SK-N-SH treated with all-trans-retinoic acid at 6 μM for 48 hours (cell line): ENCODE measurements around the gene WDR38.
A peak's percentile ranks its signal among the peaks of the same experiment; 100 is the strongest.

Experiments
- ZFP3 ChIP-seq: fragments of 250-450 bp; sonication (Bioruptor Pico); IDR thresholded peaks from 2 replicates; pipeline ENCODE4 v1.5.0; 2020; ENCODE audit warnings: mild to moderate bottlenecking, moderate library complexity
- ZFP30 ChIP-seq: fragments of 450-650 bp; formaldehyde crosslinking; IDR thresholded peaks from 2 replicates; pipeline ENCODE4 v1.5.0; 2022; ENCODE audit warnings: mild to moderate bottlenecking, moderate library complexity
- ZNF70 ChIP-seq: fragments of 450-650 bp; formaldehyde crosslinking; IDR thresholded peaks from 2 replicates; pipeline ENCODE4 v1.5.0; 2020; ENCODE audit warnings: mild to moderate bottlenecking, moderate library complexity
- TF ChIP-seq, protein P1 (sequence below): fragments of 250-450 bp; sonication (Bioruptor Pico); IDR thresholded peaks from 2 replicates; pipeline ENCODE4 v1.5.1; 2021; ENCODE audit warnings: mild to moderate bottlenecking, moderate library complexity
- TF ChIP-seq, protein P2 (sequence below): fragments of 250-450 bp; sonication (Bioruptor Pico); IDR thresholded peaks from 2 replicates; pipeline ENCODE4 v1.8.0; 2020; ENCODE audit warnings: mild to moderate bottlenecking, moderate library complexity, borderline replicate concordance
- TF ChIP-seq, protein P3 (sequence below): fragments of 250-450 bp; sonication (Bioruptor Pico); IDR thresholded peaks from 2 replicates; pipeline ENCODE4 v1.5.1; 2020; ENCODE audit warnings: low read depth, mild to moderate bottlenecking, moderate library complexity

DNA sequence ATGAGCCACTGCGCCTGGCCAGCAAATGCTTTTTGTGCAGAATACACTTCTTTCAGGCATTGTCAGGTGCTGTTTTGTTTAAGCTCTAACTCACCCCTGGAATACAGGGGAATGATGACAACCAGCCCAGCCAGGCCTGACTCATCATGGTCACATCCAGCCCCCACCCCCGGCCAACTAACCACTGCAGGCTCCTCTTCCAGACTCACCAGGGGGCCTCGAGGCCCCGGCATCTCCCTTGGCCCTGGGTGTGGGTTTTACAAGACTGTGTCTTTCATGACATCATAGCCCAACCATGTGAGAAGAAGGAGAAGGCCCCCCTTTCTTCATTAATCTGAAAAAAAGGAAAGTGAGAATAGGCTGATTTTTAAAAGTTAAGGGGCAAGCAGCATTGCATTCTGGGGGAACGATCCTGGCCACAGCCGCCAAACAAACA, 40.8 kb upstream of the WDR38 start:
- no peak for TF ChIP-seq ZFP3
- no peak for TF ChIP-seq ZNF70
- TF ChIP-seq, protein P1, sequence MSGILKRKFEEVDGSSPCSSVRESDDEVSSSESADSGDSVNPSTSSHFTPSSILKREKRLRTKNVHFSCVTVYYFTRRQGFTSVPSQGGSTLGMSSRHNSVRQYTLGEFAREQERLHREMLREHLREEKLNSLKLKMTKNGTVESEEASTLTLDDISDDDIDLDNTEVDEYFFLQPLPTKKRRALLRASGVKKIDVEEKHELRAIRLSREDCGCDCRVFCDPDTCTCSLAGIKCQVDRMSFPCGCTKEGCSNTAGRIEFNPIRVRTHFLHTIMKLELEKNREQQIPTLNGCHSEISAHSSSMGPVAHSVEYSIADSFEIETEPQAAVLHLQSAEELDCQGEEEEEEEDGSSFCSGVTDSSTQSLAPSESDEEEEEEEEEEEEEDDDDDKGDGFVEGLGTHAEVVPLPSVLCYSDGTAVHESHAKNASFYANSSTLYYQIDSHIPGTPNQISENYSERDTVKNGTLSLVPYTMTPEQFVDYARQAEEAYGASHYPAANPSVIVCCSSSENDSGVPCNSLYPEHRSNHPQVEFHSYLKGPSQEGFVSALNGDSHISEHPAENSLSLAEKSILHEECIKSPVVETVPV (CRISPR knock-in tag) = no peak
- TF ChIP-seq, protein P2, sequence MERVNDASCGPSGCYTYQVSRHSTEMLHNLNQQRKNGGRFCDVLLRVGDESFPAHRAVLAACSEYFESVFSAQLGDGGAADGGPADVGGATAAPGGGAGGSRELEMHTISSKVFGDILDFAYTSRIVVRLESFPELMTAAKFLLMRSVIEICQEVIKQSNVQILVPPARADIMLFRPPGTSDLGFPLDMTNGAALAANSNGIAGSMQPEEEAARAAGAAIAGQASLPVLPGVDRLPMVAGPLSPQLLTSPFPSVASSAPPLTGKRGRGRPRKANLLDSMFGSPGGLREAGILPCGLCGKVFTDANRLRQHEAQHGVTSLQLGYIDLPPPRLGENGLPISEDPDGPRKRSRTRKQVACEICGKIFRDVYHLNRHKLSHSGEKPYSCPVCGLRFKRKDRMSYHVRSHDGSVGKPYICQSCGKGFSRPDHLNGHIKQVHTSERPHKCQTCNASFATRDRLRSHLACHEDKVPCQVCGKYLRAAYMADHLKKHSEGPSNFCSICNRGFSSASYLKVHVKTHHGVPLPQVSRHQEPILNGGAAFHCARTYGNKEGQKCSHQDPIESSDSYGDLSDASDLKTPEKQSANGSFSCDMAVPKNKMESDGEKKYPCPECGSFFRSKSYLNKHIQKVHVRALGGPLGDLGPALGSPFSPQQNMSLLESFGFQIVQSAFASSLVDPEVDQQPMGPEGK (CRISPR knock-in tag) = peak; percentile 71; the same call in 1 of the 2 replicates
- TF ChIP-seq ZFP30 (CRISPR knock-in tag) = no peak
- TF ChIP-seq, protein P3, sequence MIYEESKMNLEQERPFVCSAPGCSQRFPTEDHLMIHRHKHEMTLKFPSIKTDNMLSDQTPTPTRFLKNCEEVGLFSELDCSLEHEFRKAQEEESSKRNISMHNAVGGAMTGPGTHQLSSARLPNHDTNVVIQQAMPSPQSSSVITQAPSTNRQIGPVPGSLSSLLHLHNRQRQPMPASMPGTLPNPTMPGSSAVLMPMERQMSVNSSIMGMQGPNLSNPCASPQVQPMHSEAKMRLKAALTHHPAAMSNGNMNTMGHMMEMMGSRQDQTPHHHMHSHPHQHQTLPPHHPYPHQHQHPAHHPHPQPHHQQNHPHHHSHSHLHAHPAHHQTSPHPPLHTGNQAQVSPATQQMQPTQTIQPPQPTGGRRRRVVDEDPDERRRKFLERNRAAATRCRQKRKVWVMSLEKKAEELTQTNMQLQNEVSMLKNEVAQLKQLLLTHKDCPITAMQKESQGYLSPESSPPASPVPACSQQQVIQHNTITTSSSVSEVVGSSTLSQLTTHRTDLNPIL = no peak
